IMR-90 (cell line): Measurements from ENCODE around the gene HERC3. TPM values are rescaled to one million over a fixed set of nuclear protein-coding genes. Genes with fewer than 3 reads are reported as not detected.

ENCODE experiments used
- ATAC-seq: fragments of 200-7000 bp; cut with Tn5 transposase; 2 replicates; pipeline ENCODE4 v1.9.1; 2020; ENCODE audit warnings: low read depth, mild to moderate bottlenecking, moderate library complexity
- Bru-seq: library from RNA; stranded (reverse); fragments of 400-500 nt; gene quantifications from one replicate; lab custom pipeline; 2021; lab: Mats Ljungman, UMichigan
- BruChase-seq, 2 experiments: library from RNA; stranded (reverse); fragments of 400-500 nt; gene quantifications; one replicate each; lab custom pipeline; 2021; lab: Mats Ljungman, UMichigan
- BruUV-seq: library from RNA; stranded (reverse); fragments of 400-500 nt; replicated peaks from 2 replicates; lab custom pipeline; 2021; lab: Mats Ljungman, UMichigan
- CTCF ChIA-PET: fragments of 300-600 bp; formaldehyde crosslinking; extraction: SDS; loops from one replicate; lab custom pipeline; 2021; ENCODE audit warnings: antibody characterized with exemption; lab: Yijun Ruan, JAX
- POLR2A ChIA-PET: fragments of 300-600 bp; sonication (Branson Sonifier 250); formaldehyde crosslinking; loops from one replicate; lab custom pipeline; 2022; ENCODE audit warnings: antibody characterized with exemption; ENCODE audit not compliant: unreplicated experiment; lab: Charles Lee
- DNase-seq: peaks from one replicate; pipeline ENCODE4 v3.0.0; 2013
- H2AFZ ChIP-seq: replicated peaks from 2 replicates; pipeline ENCODE3; 2013; ENCODE audit warnings: low read length, mild to moderate bottlenecking; ENCODE audit not compliant: poor library complexity
- H2AK5ac ChIP-seq: 2 replicates; pipeline ENCODE4 v1.6.1; 2013; ENCODE audit warnings: low read depth, low read length, inconsistent platforms
- H2AK9ac ChIP-seq: replicated peaks from 2 replicates; pipeline ENCODE3; 2013; ENCODE audit warnings: mild to moderate bottlenecking, low read depth, low read length, moderate library complexity; ENCODE audit not compliant: poor library complexity
- H2BK120ac ChIP-seq: 2 replicates; pipeline ENCODE4 v1.6.1; 2013; ENCODE audit warnings: low read depth, low read length, inconsistent platforms
- H2BK15ac ChIP-seq: 3 replicates; pipeline ENCODE4 v1.6.1; 2013; ENCODE audit warnings: low read depth, low read length, inconsistent platforms
- H2BK20ac ChIP-seq: 2 replicates; pipeline ENCODE4 v1.6.1; 2013; ENCODE audit warnings: low read depth, mild to moderate bottlenecking, inconsistent platforms, low read length, moderate library complexity
- H2BK5ac ChIP-seq: 2 replicates; pipeline ENCODE4 v1.6.1; 2013; ENCODE audit warnings: mild to moderate bottlenecking, low read depth, low read length, inconsistent platforms; ENCODE audit not compliant: poor library complexity, severe bottlenecking
- H3K14ac ChIP-seq: replicated peaks from 2 replicates; pipeline ENCODE4 v1.6.1; 2013; ENCODE audit warnings: low read depth, low read length, inconsistent platforms
- H3K18ac ChIP-seq: 2 replicates; pipeline ENCODE4 v1.6.1; 2013; ENCODE audit warnings: low read depth, low read length, control low read depth
- H3K23ac ChIP-seq: 2 replicates; pipeline ENCODE4 v1.6.1; 2013; ENCODE audit warnings: low read depth, low read length, inconsistent platforms
- H3K27ac ChIP-seq: 2 replicates; pipeline ENCODE4 v1.5.1; 2013; ENCODE audit warnings: mild to moderate bottlenecking, control low read depth, low read length; ENCODE audit not compliant: insufficient read depth
- H3K27me3 ChIP-seq: 2 replicates; pipeline ENCODE4 v1.6.1; 2013; ENCODE audit warnings: low read length; ENCODE audit not compliant: control insufficient read depth, insufficient read depth
- H3K36me3 ChIP-seq: 2 replicates; pipeline ENCODE4 v1.6.1; 2013; ENCODE audit warnings: low read length, mixed read lengths; ENCODE audit not compliant: control insufficient read depth, insufficient read depth
- H3K4ac ChIP-seq: 2 replicates; pipeline ENCODE4 v1.6.1; 2013; ENCODE audit warnings: low read depth, low read length, inconsistent platforms
- H3K4me1 ChIP-seq: 2 replicates; pipeline ENCODE4 v1.6.1; 2013; ENCODE audit warnings: low read length, mixed read lengths; ENCODE audit not compliant: control insufficient read depth, insufficient read depth
- H3K4me2 ChIP-seq: 2 replicates; pipeline ENCODE4 v1.6.1; 2013; ENCODE audit warnings: low read depth, mild to moderate bottlenecking, control low read depth, low read length, moderate library complexity
- H3K4me3 ChIP-seq: 2 replicates; pipeline ENCODE4 v1.5.1; 2013; ENCODE audit warnings: low read depth, mild to moderate bottlenecking, control low read depth, low read length, moderate library complexity; ENCODE audit not compliant: insufficient read depth
- H3K56ac ChIP-seq: 2 replicates; pipeline ENCODE4 v1.6.1; 2013; ENCODE audit warnings: low read length, inconsistent platforms; ENCODE audit not compliant: insufficient read depth; ENCODE audit errors: extremely low read depth
- H3K79me1 ChIP-seq, 2 experiments: 2 replicates each; pipeline ENCODE4 v1.6.1; 2013; ENCODE audit warnings: low read length in 2 of 2, inconsistent platforms in 1 of 2, low read depth in 1 of 2
- H3K9ac ChIP-seq: 2 replicates; pipeline ENCODE4 v1.6.1; 2013; ENCODE audit warnings: low read depth, low read length, control low read depth
- H3K9me1 ChIP-seq: 2 replicates; pipeline ENCODE4 v1.6.1; 2013; ENCODE audit warnings: low read length, inconsistent platforms; ENCODE audit not compliant: insufficient read depth
- H3K9me3 ChIP-seq: 2 replicates; pipeline ENCODE4 v1.6.1; 2013; ENCODE audit warnings: low read length; ENCODE audit not compliant: control insufficient read depth, insufficient read depth
- H4K20me1 ChIP-seq: 2 replicates; pipeline ENCODE4 v1.6.1; 2013; ENCODE audit warnings: low read length, inconsistent platforms; ENCODE audit not compliant: insufficient read depth
- H4K5ac ChIP-seq: 2 replicates; pipeline ENCODE4 v1.6.1; 2013; ENCODE audit warnings: mild to moderate bottlenecking, low read depth, low read length, control low read depth
- H4K8ac ChIP-seq, 2 experiments: 2 replicates each; pipeline ENCODE4 v1.6.1; 2013; ENCODE audit warnings: low read depth in 2 of 2, low read length in 2 of 2, control low read depth in 1 of 2, inconsistent platforms in 1 of 2
- H4K91ac ChIP-seq: 2 replicates; pipeline ENCODE4 v1.6.1; 2013; ENCODE audit warnings: low read depth, low read length, inconsistent platforms; ENCODE audit not compliant: insufficient read depth
- CEBPB ChIP-seq: IDR thresholded peaks from 2 replicates; pipeline ENCODE4 v1.6.1; 2012; ENCODE audit warnings: low read depth, low read length, improper control_type of control experiment
- CTCF ChIP-seq: conservative IDR thresholded peaks from 2 replicates; pipeline ENCODE4 v1.5.1; 2012; ENCODE audit warnings: mild to moderate bottlenecking, low read depth, low read length, improper control_type of control experiment
- ELK1 ChIP-seq: fragments of 150-350 bp; IDR thresholded peaks from 2 replicates; pipeline ENCODE4 v1.6.1; 2016; ENCODE audit warnings: low read depth, mild to moderate bottlenecking, low read length, moderate library complexity, borderline replicate concordance
- FOS ChIP-seq: fragments of 150-350 bp; IDR thresholded peaks from 2 replicates; pipeline ENCODE4 v1.6.1; 2016; ENCODE audit warnings: low read depth, low read length
- MAZ ChIP-seq: IDR thresholded peaks from 2 replicates; pipeline ENCODE4 v1.6.1; 2012; ENCODE audit warnings: low read depth, mild to moderate bottlenecking, low read length, improper control_type of control experiment, moderate library complexity, borderline replicate concordance
- MXI1 ChIP-seq: IDR thresholded peaks from 2 replicates; pipeline ENCODE4 v1.6.1; 2012; ENCODE audit warnings: low read depth, mild to moderate bottlenecking, low read length, moderate library complexity, borderline replicate concordance
- POLR2A ChIP-seq: IDR thresholded peaks from 2 replicates; pipeline ENCODE4 v1.6.1; 2012; ENCODE audit warnings: mild to moderate bottlenecking, low read depth, low read length
- RAD21 ChIP-seq: IDR thresholded peaks from 2 replicates; pipeline ENCODE4 v1.6.1; 2012; ENCODE audit warnings: low read length, improper control_type of control experiment
- SMC3 ChIP-seq: fragments of 150-350 bp; IDR thresholded peaks from 2 replicates; pipeline ENCODE4 v1.6.1; 2016; ENCODE audit warnings: low read depth, mild to moderate bottlenecking, antibody characterized with exemption, low read length, moderate library complexity
- USF2 ChIP-seq: fragments of 150-350 bp; IDR thresholded peaks from 2 replicates; pipeline ENCODE4 v1.6.1; 2017; ENCODE audit warnings: mild to moderate bottlenecking, antibody characterized with exemption, low read length, low read depth
- WGBS, 2 experiments: methylation state at CpG; one replicate each; pipeline versions ENCODE4 v1.1.5 to v1.1.7; 2013; ENCODE audit warnings: missing lambda C conversion rate in 2 of 2; ENCODE audit not compliant: insufficient read length in 1 of 2; ENCODE audit errors: extremely low coverage in 2 of 2; 5-methylcytosine and 5-hydroxymethylcytosine counted together
- dilution Hi-C: fragments of 300-500 bp; cut with HindIII; formaldehyde crosslinking; loops from one replicate; pipeline ENCODE4 v1.14.3; 2018; ENCODE audit warnings: low sequenced_read_pairs; ENCODE audit not compliant: unreplicated experiment
- in situ Hi-C: fragments of 300-500 bp; cut with MboI; formaldehyde crosslinking; loops from 3 replicates; pipeline ENCODE4 v1.14.3; 2019; ENCODE audit warnings: low sequenced_read_pairs, inconsistent platforms, mixed read lengths
- intact Hi-C: fragments of 100-400 bp; cut with micrococcal nuclease; formaldehyde crosslinking; loops from 2 replicates; pipeline ENCODE4 v1.10.0; 2022
- long read RNA-seq: library from polyadenylated mRNA; unstranded; transcript quantifications from one replicate; pipeline ENCODE4 v2.0.0, GENCODE V29; 2021; ENCODE audit not compliant: unreplicated experiment
- polyA plus RNA-seq, 3 experiments: library from polyadenylated mRNA; depleted of rRNA; stranded (reverse); fragments of >200 nt; gene quantifications; 2 replicates each; pipeline ENCODE4 v1.2.3, GENCODE V29; 2012; ENCODE audit warnings: low replicate concordance in 1 of 3
- total RNA-seq: library from RNA; depleted of rRNA; stranded (reverse); fragments of >200 nt; gene quantifications from 2 replicates; pipeline ENCODE4 v1.2.3, GENCODE V29; 2012; rRNA removed

Gene HERC3
- total RNA-seq (9.5 and 13.1 TPM in 2 replicates), polyA plus RNA-seq (2012; rRNA removed) (6.5 and 8.9 TPM in 2 replicates), Bru-seq, nascent RNA (percentile 69 among the genes with signal in this experiment), BruChase-seq, experiment 1, labeled RNA remaining after a 6-hour chase (percentile 61 among the genes with signal in this experiment), BruChase-seq, experiment 2, labeled RNA remaining after a 2-hour chase (percentile 66 among the genes with signal in this experiment)
- polyA plus RNA-seq (2012; cell fraction: cytosol; rRNA removed) = 2.2 and 2.7 TPM in 2 replicates
- 3.0 and 9.7 TPM in 2 replicates for polyA plus RNA-seq (2012; cell fraction: nucleus; rRNA removed; ENCODE audit: low replicate concordance)
- long read RNA-seq, full-length matches to known transcripts = 1 of 7 reads
- long read RNA-seq, partial matches to known transcripts = 5 of 7 reads
- long read RNA-seq, other reads (novel, unspliced or antisense) = 1 of 7 reads

- H4K91ac ChIP-seq = peak within 1 kb of the TSS; percentile 74
- no peaks in the 10 kb centered on the region for H3K27me3 ChIP-seq
- in situ Hi-C loops = no loop called here
- H3K9me1 ChIP-seq = peaks cover 3% of the 10 kb centered on the region; the same call in 1 of the 2 replicates
- H3K56ac ChIP-seq = peak within 1 kb of the TSS; percentile 58
- peak within 1 kb of the TSS; percentile 60 for H3K27ac ChIP-seq
- no peaks in the 10 kb centered on the region for H3K9me3 ChIP-seq
- H3K4ac ChIP-seq = peak within 1 kb of the TSS; percentile 80
- H4K5ac ChIP-seq = peak within 1 kb of the TSS; percentile 61
- ATAC-seq (peak; percentile 98), DNase-seq (peak; percentile 80)
- H3K4me1 ChIP-seq = peaks cover 4% of the 10 kb centered on the region; the same call in 1 of the 2 replicates
- dilution Hi-C loops = no loop called here
- peak within 1 kb of the TSS; percentile 95 for H2AFZ ChIP-seq
- H3K4me3 ChIP-seq = peak within 1 kb of the TSS; percentile 62
- intact Hi-C loops = loop anchor here (2.0 to 5.0 kb wide), 3 partner anchors 60 to 430 kb away; no protein-coding TSS in a partner anchor
- H4K20me1 ChIP-seq = peaks cover 2% of the 10 kb centered on the region; the same call in 1 of the 2 replicates
- 1% methylated on average over 27 of the region's 73 CpGs; no CpG with 5 or more reads in 1 of the 2 experiments for WGBS, 2 experiments
- no TSS peak for BruUV-seq
- H2AK9ac ChIP-seq = peak within 1 kb of the TSS; percentile 91
- POLR2A ChIA-PET = no interaction called here
- H2BK15ac ChIP-seq = peak within 1 kb of the TSS; percentile 19; the same call in 1 of the 3 replicates
- CTCF ChIA-PET = interaction anchor here (0.8 to 1.1 kb wide), 2 partner anchors 67 to 569 kb away, joined by 3 read pairs; no protein-coding TSS in a partner anchor
- peak within 1 kb of the TSS; percentile 69 for H2BK5ac ChIP-seq
- H2AK5ac ChIP-seq = peak within 1 kb of the TSS; percentile 25; the same call in 1 of the 2 replicates
- H3K4me2 ChIP-seq = peak within 1 kb of the TSS; percentile 100
- peak within 1 kb of the TSS; percentile 52 for H2BK120ac ChIP-seq
- peak within 1 kb of the TSS; percentile 76 for H3K9ac ChIP-seq
- H4K8ac ChIP-seq = peak within 1 kb of the TSS; percentile 7 to 73; a peak in 3 of 4 replicates
- peak within 1 kb of the TSS; percentile 48 for H3K18ac ChIP-seq
- peaks cover 15 to 28% of the 10 kb centered on the region in 2 experiments for H3K79me1 ChIP-seq
- peak within 1 kb of the TSS; percentile 90 for H3K23ac ChIP-seq
- no peak within 1 kb of the TSS for H2BK20ac ChIP-seq
- no peaks in the 10 kb centered on the region for H3K36me3 ChIP-seq
- H3K14ac ChIP-seq = peak within 1 kb of the TSS; percentile 94
- peak; percentile 62 for TF ChIP-seq FOS
- no peak for TF ChIP-seq RAD21
- TF ChIP-seq ELK1 = no peak
- TF ChIP-seq MAZ = peak; percentile 49; the same call in 1 of the 2 replicates
- no peak for TF ChIP-seq USF2
- TF ChIP-seq CEBPB = no peak
- TF ChIP-seq CTCF = 0 out of 2 replicates have a peak, but pooled peaks have one; percentile 11
- TF ChIP-seq MXI1 = no peak; the same call in 1 of the 2 replicates
- TF ChIP-seq SMC3 = no peak
- TF ChIP-seq POLR2A = peak; percentile 43; the same call in 1 of the 2 replicates
These were observed at the start of gene HERC3 for GRCh38 chr4:88591787-88592599. TSS of gene HERC3 (plus strand) at chr4:88592480. CDS start at chr4:88605824, 13,344 bp downstream.
